H9 (cell line): ENCODE data around the gene MED29. TPM values are rescaled to one million over a fixed set of nuclear protein-coding genes. Genes with fewer than 3 reads are reported as not detected.

Experiments
- DNase-seq: peaks from one replicate; pipeline ENCODE4 v3.0.0-alpha.2; 2017
- H2AFZ ChIP-seq: one replicate; pipeline ENCODE4 v1.6.1; 2013; ENCODE audit warnings: mild to moderate bottlenecking, low read length, control low read depth, moderate library complexity
- H2AK5ac ChIP-seq: 2 replicates; pipeline ENCODE4 v1.6.1; 2013; ENCODE audit warnings: low read length, control low read depth, mixed read lengths; ENCODE audit not compliant: insufficient read length
- H2BK120ac ChIP-seq: one replicate; pipeline ENCODE4 v1.6.1; 2013; ENCODE audit warnings: low read depth, mild to moderate bottlenecking, low read length, control low read depth, inconsistent platforms; ENCODE audit not compliant: poor library complexity, severe bottlenecking
- H2BK12ac ChIP-seq: 2 replicates; pipeline ENCODE4 v1.6.1; 2013; ENCODE audit warnings: low read length, control low read depth, mixed read lengths, low read depth; ENCODE audit not compliant: insufficient read length
- H2BK15ac ChIP-seq: 2 replicates; pipeline ENCODE4 v1.6.1; 2013; ENCODE audit warnings: low read depth, low read length, control low read depth
- H2BK20ac ChIP-seq: one replicate; pipeline ENCODE4 v1.6.1; 2013; ENCODE audit warnings: low read depth, mild to moderate bottlenecking, low read length, control low read depth, inconsistent platforms; ENCODE audit not compliant: poor library complexity, severe bottlenecking
- H2BK5ac ChIP-seq: 2 replicates; pipeline ENCODE4 v1.6.1; 2013; ENCODE audit warnings: low read length, control low read depth, mixed read lengths; ENCODE audit not compliant: insufficient read length
- H3K14ac ChIP-seq: 2 replicates; pipeline ENCODE4 v1.6.1; 2013; ENCODE audit warnings: low read length, control low read depth; ENCODE audit not compliant: insufficient read depth
- H3K18ac ChIP-seq: 2 replicates; pipeline ENCODE4 v1.6.1; 2013; ENCODE audit warnings: low read depth, mild to moderate bottlenecking, mixed read lengths, low read length, control low read depth; ENCODE audit not compliant: insufficient read length
- H3K23ac ChIP-seq: 2 replicates; pipeline ENCODE4 v1.6.1; 2013; ENCODE audit warnings: low read length, control low read depth, mixed read lengths, low read depth; ENCODE audit not compliant: insufficient read length
- H3K23me2 ChIP-seq: 2 replicates; pipeline ENCODE4 v1.6.1; 2013; ENCODE audit warnings: low read depth, mild to moderate bottlenecking, mixed read lengths, low read length, control low read depth; ENCODE audit not compliant: insufficient read length, poor library complexity, severe bottlenecking
- H3K27ac ChIP-seq: 2 replicates; pipeline ENCODE4 v1.5.1; 2013; ENCODE audit warnings: low read length, control low read depth, mixed read lengths, low read depth; ENCODE audit not compliant: insufficient read length
- H3K27me3 ChIP-seq: 2 replicates; pipeline ENCODE4 v1.6.1; 2013; ENCODE audit warnings: low read length, control low read depth, inconsistent platforms; ENCODE audit not compliant: insufficient read depth
- H3K4ac ChIP-seq: 2 replicates; pipeline ENCODE4 v1.6.1; 2013; ENCODE audit warnings: low read depth, mild to moderate bottlenecking, control low read depth, inconsistent platforms, low read length, moderate library complexity
- H3K4me1 ChIP-seq: 2 replicates; pipeline ENCODE4 v1.6.1; 2013; ENCODE audit warnings: low read length, control low read depth, inconsistent platforms; ENCODE audit not compliant: insufficient read depth
- H3K4me2 ChIP-seq: 2 replicates; pipeline ENCODE4 v1.6.1; 2013; ENCODE audit warnings: low read length, control low read depth, mixed read lengths; ENCODE audit not compliant: insufficient read length, insufficient read depth
- H3K56ac ChIP-seq: 2 replicates; pipeline ENCODE4 v1.6.1; 2013; ENCODE audit warnings: low read depth, mild to moderate bottlenecking, mixed read lengths, low read length, control low read depth; ENCODE audit not compliant: insufficient read length
- H3K79me1 ChIP-seq: 2 replicates; pipeline ENCODE4 v1.6.1; 2013; ENCODE audit warnings: low read depth, mild to moderate bottlenecking, moderate library complexity, low read length, control low read depth, inconsistent platforms; ENCODE audit not compliant: insufficient read depth, poor library complexity, severe bottlenecking
- H3K79me2 ChIP-seq: 2 replicates; pipeline ENCODE4 v1.6.1; 2013; ENCODE audit warnings: low read length, control low read depth, inconsistent platforms; ENCODE audit not compliant: insufficient read depth
- H3K9ac ChIP-seq: 2 replicates; pipeline ENCODE4 v1.6.1; 2013; ENCODE audit warnings: low read length, control low read depth, mixed read lengths; ENCODE audit not compliant: insufficient read length; ENCODE audit errors: extremely low read depth
- H3K9me3 ChIP-seq: one replicate; pipeline ENCODE4 v1.6.1; 2013; ENCODE audit warnings: low read depth, low read length, inconsistent platforms; ENCODE audit not compliant: control insufficient read depth
- H3T11ph ChIP-seq: one replicate; pipeline ENCODE4 v1.6.1; 2013; ENCODE audit warnings: mild to moderate bottlenecking, low read length, control low read depth, inconsistent platforms
- H4K20me1 ChIP-seq: one replicate; pipeline ENCODE4 v1.6.1; 2013; ENCODE audit not compliant: control insufficient read depth, insufficient read length, insufficient read depth
- H4K5ac ChIP-seq: 2 replicates; pipeline ENCODE4 v1.6.1; 2013; ENCODE audit warnings: low read depth, mild to moderate bottlenecking, mixed read lengths, low read length, control low read depth; ENCODE audit not compliant: insufficient read length
- H4K8ac ChIP-seq: replicated peaks from 2 replicates; pipeline ENCODE4 v1.6.1; 2013; ENCODE audit warnings: low read length, control low read depth, mixed read lengths, low read depth; ENCODE audit not compliant: insufficient read length
- H4K91ac ChIP-seq: 2 replicates; pipeline ENCODE4 v1.6.1; 2013; ENCODE audit warnings: low read depth, mild to moderate bottlenecking, moderate library complexity, mixed read lengths, low read length, control low read depth; ENCODE audit not compliant: insufficient read length
- H3K27ac Mint-ChIP-seq, 3 experiments: 2 replicates in 2 of 3; 3 replicates in 1 of 3; pipeline ENCODE4 v1.8.0; 2020 to 2021; ENCODE audit warnings: mixed read lengths in 3 of 3, mild to moderate bottlenecking in 1 of 3, moderate library complexity in 1 of 3
- H3K27me3 Mint-ChIP-seq: 2 replicates; pipeline ENCODE4 v1.8.0; 2021; ENCODE audit warnings: low read depth, mild to moderate bottlenecking, moderate library complexity, mixed read lengths
- H3K36me3 Mint-ChIP-seq, 3 experiments: 2 replicates in 2 of 3; 3 replicates in 1 of 3; pipeline ENCODE4 v1.8.0; 2020 to 2021; ENCODE audit warnings: low read depth in 3 of 3, mixed read lengths in 3 of 3; ENCODE audit not compliant: insufficient read depth in 1 of 3
- H3K4me1 Mint-ChIP-seq, 2 experiments: 2 replicates each; pipeline ENCODE4 v1.8.0; 2020; ENCODE audit warnings: mixed read lengths in 2 of 2
- H3K4me3 Mint-ChIP-seq, 2 experiments: 2 replicates in 1 of 2; 3 replicates in 1 of 2; pipeline ENCODE4 v1.8.0; 2020 to 2021; ENCODE audit warnings: mild to moderate bottlenecking in 2 of 2, mixed read lengths in 2 of 2, moderate library complexity in 1 of 2
- H3K9me3 Mint-ChIP-seq, 2 experiments: 2 replicates in 1 of 2; 3 replicates in 1 of 2; pipeline ENCODE4 v1.8.0; 2020; ENCODE audit warnings: mild to moderate bottlenecking in 2 of 2, mixed read lengths in 2 of 2, moderate library complexity in 1 of 2
- CTCF ChIP-seq: fragments of 200-600 bp; sonication (generic); conservative IDR thresholded peaks from 3 replicates; pipeline ENCODE4 v1.8.0; 2021; ENCODE audit warnings: antibody characterized with exemption, mild to moderate bottlenecking
- WGBS: extraction: QIAGEN DNeasy Blood & Tissue Kit; methylation state at CpG from one replicate; pipeline ENCODE4 v1.1.7; 2013; ENCODE audit warnings: missing lambda C conversion rate, low lambda C conversion rate, mixed read lengths; ENCODE audit not compliant: insufficient read length; ENCODE audit errors: extremely low coverage; 5-methylcytosine and 5-hydroxymethylcytosine counted together
- total RNA-seq: library from RNA; stranded (reverse); gene quantifications from 2 replicates; pipeline ENCODE4 v1.2.1, GENCODE V29; 2021

The MED29 gene
- total RNA-seq, 1 experiment from 2014 or later = 48.3 TPM

DNA sequence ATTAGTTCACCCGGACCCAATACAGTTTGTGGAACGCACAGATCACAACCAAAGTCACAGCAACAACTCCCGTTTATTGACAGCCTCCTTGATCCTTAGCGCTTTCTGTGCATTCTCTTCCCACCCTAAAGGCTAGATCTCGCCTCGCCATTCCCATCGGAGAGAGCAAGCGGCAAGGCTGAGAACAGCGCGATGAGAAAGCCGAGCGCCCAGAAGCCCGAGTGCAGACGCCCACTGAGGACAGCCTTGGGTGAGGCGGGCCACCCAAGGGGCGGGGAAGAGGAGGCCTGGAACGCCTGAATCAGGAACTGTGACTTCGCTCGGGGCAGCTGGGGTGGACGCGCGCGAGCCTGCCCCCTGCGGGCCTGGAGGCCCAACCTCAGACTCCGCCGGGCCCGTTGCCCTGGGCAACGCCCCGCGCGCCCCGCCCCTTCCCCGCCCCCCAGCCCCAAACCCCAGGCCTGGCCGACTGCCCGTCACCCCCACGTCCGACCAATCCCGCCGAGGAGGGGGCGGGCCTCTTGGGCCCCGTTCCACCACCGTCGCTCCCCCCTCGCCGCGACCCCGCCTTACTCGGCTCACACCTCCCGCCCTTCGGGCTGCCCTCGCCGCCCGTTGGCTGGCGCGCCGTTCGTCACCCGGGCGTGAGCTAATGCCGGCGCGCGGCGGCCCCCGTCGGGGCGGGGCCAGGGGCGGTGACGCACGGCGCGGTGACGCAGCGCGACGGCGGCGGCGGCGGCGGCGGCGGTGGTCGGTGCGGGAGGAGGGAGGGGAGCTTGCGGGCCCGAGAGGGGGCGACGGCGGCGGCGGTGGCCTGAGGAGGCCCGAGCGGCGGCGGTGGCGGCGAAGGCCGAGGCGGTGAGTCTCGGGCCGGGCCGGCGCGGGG is 49.2 kb upstream of the MED29 start, which contains the start of gene SAMD4B:
Gene SAMD4B (plus strand): TSS at position 703 of the 886 bp plus-strand sequence. CDS start 14,473 bp downstream, outside the sequence.
- Mint-ChIP-seq H3K27me3 (peaks cover 21% of the 10 kb centered on the region), H3K27ac (peak within 1 kb of the TSS; percentile 35 to 91 (median 82)), H3K36me3 (peaks cover 2 to 20% (median 10%) of the 10 kb centered on the region in 3 experiments), H3K4me3 (peak within 1 kb of the TSS; percentile 92 to 93), H3K9me3 (no peaks in the 10 kb centered on the region; a peak in 1 of 5 replicates), H3K4me1 (peaks cover 25 to 26% of the 10 kb centered on the region in 2 experiments)
- Histone ChIP-seq H3K79me2 (no peaks in the 10 kb centered on the region; the same call in 1 of the 2 replicates), H2BK120ac (no peak within 1 kb of the TSS), H3K4me2 (peak within 1 kb of the TSS; percentile 86), H4K8ac (no peak within 1 kb of the TSS), H2AFZ (peak within 1 kb of the TSS; percentile 32), H2AK5ac (no peak within 1 kb of the TSS), H3T11ph (no peak within 1 kb of the TSS), H4K20me1 (no peaks in the 10 kb centered on the region), H2BK20ac (no peak within 1 kb of the TSS), H3K27me3 (no peaks in the 10 kb centered on the region), H3K23me2 (peaks cover 14% of the 10 kb centered on the region), H3K18ac (no peak within 1 kb of the TSS), H3K23ac (no peak within 1 kb of the TSS), H3K9ac (peak within 1 kb of the TSS; percentile 88), H3K79me1 (peaks cover 9% of the 10 kb centered on the region), H3K56ac (no peak within 1 kb of the TSS), H2BK12ac (no peak within 1 kb of the TSS), H4K5ac (no peak within 1 kb of the TSS), H3K9me3 (no peaks in the 10 kb centered on the region), H3K4me1 (no peaks in the 10 kb centered on the region), H3K4ac (no peak within 1 kb of the TSS), H3K27ac (no peak within 1 kb of the TSS), H2BK15ac (no peak within 1 kb of the TSS), H3K14ac (peak within 1 kb of the TSS; percentile 74), H4K91ac (no peak within 1 kb of the TSS), H2BK5ac (no peak within 1 kb of the TSS)
- peak; percentile 99 for DNase-seq
- peak; percentile 83 for TF ChIP-seq CTCF
- WGBS = no CpG with 5 or more reads among the region's 105 CpGs
